Measurements from ENCODE around the gene STK36.

STK36 gene

GRCh38 chr2:218720048-218721041, 48.5 kb downstream of the STK36 start:
- no peak for DNase-seq

- no peak for DNase-seq
Observed at GRCh38 chr2:218721488-218721887, 49.6 kb downstream of the STK36 start.

- DNase-seq: no peak
Observed at GRCh38 chr2:218721934-218722333, 50.0 kb downstream of the STK36 start.

- DNase-seq: no peak
Observed at GRCh38 chr2:218722419-218722818, 50.5 kb downstream of the STK36 start.

- no peak for DNase-seq
Observed at GRCh38 chr2:218722876-218723785, 51.2 kb downstream of the STK36 start.

- DNase-seq: no peak
Observed at GRCh38 chr2:218726004-218726574, 54.2 kb downstream of the STK36 start.

GRCh38 chr2:218727502-218728165, 55.7 kb downstream of the STK36 start:
- DNase-seq: no peak

GRCh38 chr2:218729640-218730039, 57.8 kb downstream of the STK36 start:
- DNase-seq: no peak

- no peak for DNase-seq
Observed at GRCh38 chr2:218732052-218732760, 60.3 kb downstream of the STK36 start.

GRCh38 chr2:218732761-218733158, 60.9 kb downstream of the STK36 start:
- no peak for DNase-seq

GRCh38 chr2:218733171-218734021, 61.5 kb downstream of the STK36 start:
- DNase-seq: no peak

- no peak for DNase-seq
Observed at GRCh38 chr2:218734190-218734975, 62.5 kb downstream of the STK36 start.

- no peak for DNase-seq
Observed at GRCh38 chr2:218736531-218736930, 64.6 kb downstream of the STK36 start.

GRCh38 chr2:218743068-218743467, 71.2 kb downstream of the STK36 start:
- no peak for DNase-seq

- no peak for DNase-seq
Observed at GRCh38 chr2:218744615-218745014, 72.7 kb downstream of the STK36 start.

GRCh38 chr2:218745160-218745558, 73.3 kb downstream of the STK36 start:
- no peak for DNase-seq

GRCh38 chr2:218745559-218746469, 73.9 kb downstream of the STK36 start:
- no peak for DNase-seq

GRCh38 chr2:218746470-218746795, 74.5 kb downstream of the STK36 start:
- DNase-seq: no peak

- DNase-seq: no peak
Observed at GRCh38 chr2:218746960-218747359, 75.1 kb downstream of the STK36 start.
